GM06990 (cell line): Measurements from ENCODE around the gene PRTG.

ENCODE experiments used
- DNase-seq: peaks from one replicate; pipeline ENCODE4 v3.0.0-alpha.2; 2011; ENCODE audit not compliant: insufficient read length; ENCODE audit errors: extremely low read depth
- H3K27me3 ChIP-seq: replicated peaks from 2 replicates; pipeline ENCODE4 v1.6.0; 2011; ENCODE audit warnings: low read length; ENCODE audit not compliant: control insufficient read depth, insufficient read depth
- H3K36me3 ChIP-seq: 2 replicates; pipeline ENCODE4 v1.5.1; 2011; ENCODE audit warnings: low read length; ENCODE audit not compliant: control insufficient read depth, insufficient read depth
- H3K4me3 ChIP-seq: replicated peaks from 2 replicates; pipeline ENCODE4 v1.5.1; 2011; ENCODE audit warnings: low read depth, mild to moderate bottlenecking, control low read depth, low read length
- CTCF ChIP-seq: IDR thresholded peaks from 2 replicates; pipeline ENCODE4 v1.5.1; 2011; ENCODE audit warnings: low read length, control low read depth, mild to moderate bottlenecking, inconsistent platforms; ENCODE audit not compliant: insufficient read depth, poor library complexity, severe bottlenecking

The PRTG gene

GRCh38 chr15:55652909-55653495, 90.0 kb downstream of the PRTG start:
- no peak for TF ChIP-seq CTCF

GRCh38 chr15:55652359-55652758, 90.6 kb downstream of the PRTG start:
- Histone ChIP-seq H3K27me3 (no peaks in the 10 kb centered on the region), H3K36me3 (no peaks in the 10 kb centered on the region), H3K4me3 (no peak overlapping the region)
- no peak for TF ChIP-seq CTCF
- DNase-seq: no peak

More at GRCh38 chr15:55652909-55653495, 90.0 kb downstream of the PRTG start:
- DNase-seq: no peak
- Histone ChIP-seq H3K36me3 (no peaks in the 10 kb centered on the region), H3K27me3 (no peaks in the 10 kb centered on the region), H3K4me3 (no peak overlapping the region)

GRCh38 chr15:55649058-55649423, 93.9 kb downstream of the PRTG start:
- Histone ChIP-seq H3K4me3 (no peak overlapping the region), H3K36me3 (no peaks in the 10 kb centered on the region), H3K27me3 (no peaks in the 10 kb centered on the region)
- no peak for TF ChIP-seq CTCF
- no peak for DNase-seq

DNA sequence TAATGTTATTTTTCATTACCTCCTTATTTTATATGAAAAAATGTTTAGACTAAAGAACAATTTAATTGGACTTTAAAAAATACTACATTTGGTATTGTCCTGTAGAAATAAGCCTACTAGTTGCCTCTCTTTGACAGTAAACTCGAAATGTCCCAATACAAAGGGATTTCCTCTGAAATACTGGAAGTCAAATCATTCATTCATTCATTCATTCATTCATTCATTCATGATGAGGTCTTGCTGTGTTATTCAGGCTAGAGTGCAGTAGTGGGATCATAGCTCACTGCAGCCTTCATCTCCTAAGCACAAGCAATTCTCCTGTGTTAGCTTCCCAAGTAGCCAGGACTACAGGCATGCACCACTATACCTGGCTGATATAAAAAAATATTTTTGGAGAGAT, 104.2 kb downstream of the PRTG start:
- no peak for DNase-seq
- no peak overlapping the region for H3K4me3 ChIP-seq
- H3K27me3 ChIP-seq: no peaks in the 10 kb centered on the region
- no peaks in the 10 kb centered on the region for H3K36me3 ChIP-seq
- no peak for TF ChIP-seq CTCF

DNA sequence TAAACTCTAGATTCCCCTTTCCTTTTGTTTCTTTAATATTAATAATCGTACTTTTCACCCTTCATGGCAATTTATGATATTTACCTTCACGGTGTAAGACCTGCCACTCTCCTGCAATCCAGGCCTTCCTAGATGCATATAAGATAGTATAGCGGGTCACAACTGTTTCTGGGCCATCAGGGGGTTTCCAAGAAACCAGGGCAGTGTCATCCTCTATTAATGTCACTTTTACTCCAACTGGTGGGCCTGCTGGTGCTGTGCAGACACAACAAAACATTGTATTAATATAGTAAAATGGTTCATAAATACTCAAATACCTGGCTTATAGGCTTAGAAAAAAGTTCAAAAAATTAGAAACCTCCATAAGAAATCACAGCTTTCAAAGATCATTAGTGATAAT, 105.9 kb downstream of the PRTG start:
- Histone ChIP-seq H3K36me3 (no peaks in the 10 kb centered on the region), H3K27me3 (no peaks in the 10 kb centered on the region), H3K4me3 (no peak overlapping the region)
- DNase-seq: no peak
- no peak for TF ChIP-seq CTCF

GRCh38 chr15:55633731-55634130, 109.2 kb downstream of the PRTG start:
- no peaks in the 10 kb centered on the region for H3K36me3 ChIP-seq
- no peak for DNase-seq
- TF ChIP-seq CTCF: no peak
- H3K4me3 ChIP-seq: no peak overlapping the region
- H3K27me3 ChIP-seq: no peaks in the 10 kb centered on the region
